HK-2 (cell line): ENCODE results near the gene TRMT1L.

Experiments used
- DNase-seq: peaks from one replicate; pipeline ENCODE4 v3.0.0-alpha.2; 2018; ENCODE audit not compliant: unreplicated experiment

TRMT1L gene

DNA sequence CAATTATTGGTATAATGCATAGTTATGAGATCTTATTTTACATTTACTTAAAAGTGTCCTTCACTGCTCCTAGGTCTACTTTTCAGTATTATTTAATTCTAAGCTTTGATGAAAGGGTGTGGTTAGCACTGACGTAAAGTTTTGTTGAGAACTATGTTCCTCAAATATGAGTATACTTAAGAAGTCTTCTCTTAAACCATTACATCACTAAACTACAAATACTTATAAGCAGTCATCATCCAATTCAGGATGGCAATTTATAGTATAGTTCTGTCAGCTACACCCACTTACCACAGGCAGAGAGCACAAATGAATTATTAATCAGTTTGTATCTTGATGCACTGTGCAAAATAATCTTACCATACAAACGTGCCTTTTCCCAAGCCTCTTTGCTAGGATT, 27.0 kb downstream of the TRMT1L start:
- no peak for DNase-seq

DNA sequence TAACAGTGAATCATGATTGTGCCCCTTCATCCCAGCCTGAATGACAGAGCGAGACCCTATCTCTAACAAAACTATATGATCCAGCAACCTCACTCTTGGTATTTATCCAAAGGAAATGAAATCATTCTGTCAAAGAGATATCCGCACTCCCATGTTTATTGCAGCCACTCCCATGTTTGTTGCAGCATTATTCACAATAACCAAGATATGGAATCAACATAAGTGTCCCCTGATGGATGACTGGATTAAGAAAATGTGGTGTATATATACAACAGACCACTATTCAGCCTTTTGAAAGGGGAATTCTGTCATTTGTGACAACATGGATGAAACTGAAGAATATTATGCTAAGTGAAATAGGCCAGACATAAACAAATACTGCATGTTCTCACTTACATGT, 44.4 kb downstream of the TRMT1L start:
- DNase-seq: no peak

- no peak for DNase-seq
These were observed 44.9 kb downstream of the TRMT1L start for GRCh38 chr1:185111873-185112272.

- no peak for DNase-seq
These were observed 46.6 kb downstream of the TRMT1L start for GRCh38 chr1:185110145-185110544.

GRCh38 chr1:185108321-185108720, 48.4 kb downstream of the TRMT1L start:
- DNase-seq: no peak

DNA sequence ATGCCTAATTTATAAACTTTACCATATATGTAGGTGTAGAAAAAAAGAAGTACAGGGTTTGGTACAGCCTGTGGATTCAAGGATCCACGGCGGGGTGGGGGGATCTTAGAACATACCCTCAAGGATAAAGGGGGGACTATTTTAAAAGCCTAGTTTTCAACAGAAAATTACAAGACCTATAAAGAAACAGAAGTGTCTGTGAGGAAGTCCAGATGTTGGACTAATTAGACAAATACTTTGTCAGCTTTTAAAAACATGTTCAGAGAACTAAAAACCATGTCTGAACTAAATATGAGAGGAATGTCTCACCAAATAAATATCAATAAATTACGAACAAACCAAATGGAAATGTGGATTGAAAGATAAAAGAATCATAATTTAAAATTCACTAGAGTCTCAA, 51.6 kb downstream of the TRMT1L start:
- DNase-seq: no peak

GRCh38 chr1:185104083-185104482, 52.7 kb downstream of the TRMT1L start:
- no peak for DNase-seq

DNA sequence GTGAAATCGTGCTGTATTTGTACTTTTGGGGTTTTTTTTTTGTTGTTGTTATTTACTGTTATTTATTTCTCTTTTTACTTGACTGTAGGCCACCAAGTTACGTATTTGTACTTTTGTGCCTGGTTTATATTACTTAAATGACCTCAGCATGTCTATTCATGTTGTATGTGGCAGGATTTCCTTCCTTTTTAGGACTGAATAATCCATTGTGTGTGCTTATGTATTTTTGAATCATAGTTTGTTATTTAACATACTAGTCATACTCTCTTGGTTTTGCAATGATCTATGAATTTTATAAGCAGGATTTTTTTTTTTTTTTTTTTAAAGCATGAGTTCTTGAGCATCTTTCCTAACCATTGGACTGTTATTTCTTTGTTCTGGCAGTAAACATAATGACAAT, 60.2 kb downstream of the TRMT1L start:
- no peak for DNase-seq

DNA sequence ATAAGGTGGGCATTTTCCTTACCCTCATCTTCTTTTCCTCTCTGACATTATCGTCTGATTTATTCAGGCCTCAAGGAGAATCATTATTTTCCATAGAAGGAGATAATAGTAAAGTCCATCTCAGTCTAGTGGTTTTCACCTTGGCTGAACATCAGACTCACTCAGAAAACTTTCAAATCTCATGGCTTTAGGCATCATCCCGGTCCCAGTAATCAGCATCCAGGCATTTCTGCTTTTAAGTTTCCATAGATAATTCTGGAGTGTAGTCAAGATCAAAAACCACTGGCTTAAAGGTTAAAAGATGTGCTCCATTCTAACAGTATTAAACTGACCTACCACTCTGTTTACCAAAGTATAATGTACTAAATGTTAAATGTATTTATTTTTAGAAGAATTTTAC, 62.0 kb downstream of the TRMT1L start:
- DNase-seq: no peak

DNA sequence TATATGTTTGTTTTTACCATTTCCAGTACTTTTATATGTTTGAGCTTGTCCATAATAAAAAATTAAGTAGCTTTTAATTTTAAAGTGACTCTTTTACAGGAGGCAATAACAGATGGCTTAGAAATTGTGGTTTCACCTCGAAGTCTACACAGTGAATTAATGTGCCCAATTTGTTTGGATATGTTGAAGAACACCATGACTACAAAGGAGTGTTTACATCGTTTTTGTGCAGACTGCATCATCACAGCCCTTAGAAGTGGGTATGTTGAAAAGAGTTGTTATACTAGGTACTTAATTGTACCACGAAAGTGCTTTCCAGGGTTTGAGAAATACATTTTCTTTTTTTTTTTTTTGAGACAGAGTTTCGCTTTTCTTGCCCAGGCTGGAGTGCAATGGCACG, 65.3 kb downstream of the TRMT1L start:
- no peak for DNase-seq

DNA sequence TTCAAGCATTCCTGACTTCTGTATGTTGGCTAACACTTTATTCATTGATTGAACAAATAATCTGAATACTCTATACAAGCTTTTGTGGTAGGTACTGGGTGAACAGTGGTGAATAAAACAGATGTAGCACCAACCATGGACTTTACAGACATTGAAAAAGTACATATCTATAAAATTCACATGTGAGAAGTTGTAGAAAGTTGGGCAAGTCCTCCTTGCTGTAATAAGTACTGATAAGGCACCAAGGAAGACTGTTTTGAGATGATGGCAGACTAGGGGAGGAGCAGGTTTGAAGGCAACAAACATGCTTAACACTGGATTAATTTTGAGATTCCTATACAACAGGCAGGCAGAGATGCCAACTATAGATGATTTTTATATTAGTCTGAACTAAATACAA, 69.0 kb downstream of the TRMT1L start:
- DNase-seq: no peak

DNA sequence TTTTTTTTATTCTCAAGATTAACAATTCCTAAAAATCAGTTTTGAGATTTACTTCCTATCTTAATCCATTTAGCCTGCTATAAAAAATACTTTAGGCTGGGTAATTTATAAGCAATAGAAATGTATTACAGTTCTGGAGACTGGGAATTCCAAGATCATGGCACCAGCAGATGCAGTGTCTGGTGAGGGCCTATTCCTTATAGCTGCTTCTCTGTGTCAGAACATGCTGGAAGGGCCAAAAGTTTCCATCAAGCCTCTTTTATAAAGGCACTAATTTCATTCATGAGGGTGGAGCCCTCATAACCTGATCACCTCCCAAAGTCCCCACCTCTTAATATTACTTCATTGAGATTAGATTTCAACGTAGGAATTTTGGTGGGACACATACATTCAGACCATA, 69.7 kb downstream of the TRMT1L start:
- DNase-seq: no peak

DNA sequence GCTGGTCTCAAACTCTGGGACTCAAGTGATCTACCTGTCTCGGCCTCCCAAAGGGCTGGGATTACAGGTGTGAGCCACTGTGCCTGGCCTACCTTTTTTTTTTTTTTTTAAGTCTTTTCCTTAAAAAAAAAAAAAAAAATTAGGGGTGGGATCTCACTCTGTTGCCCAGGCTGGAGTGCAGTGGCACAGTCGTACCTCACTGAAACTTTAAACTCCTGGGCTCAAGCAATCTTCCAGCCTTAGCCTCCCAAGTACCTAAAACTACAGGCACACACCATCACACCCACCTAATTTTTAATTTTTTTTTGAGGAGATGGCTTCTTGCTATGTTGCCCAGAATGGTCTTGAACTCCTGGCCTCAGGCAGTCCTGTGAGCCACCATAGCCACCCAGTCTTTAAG, 72.9 kb downstream of the TRMT1L start:
- DNase-seq: no peak

DNA sequence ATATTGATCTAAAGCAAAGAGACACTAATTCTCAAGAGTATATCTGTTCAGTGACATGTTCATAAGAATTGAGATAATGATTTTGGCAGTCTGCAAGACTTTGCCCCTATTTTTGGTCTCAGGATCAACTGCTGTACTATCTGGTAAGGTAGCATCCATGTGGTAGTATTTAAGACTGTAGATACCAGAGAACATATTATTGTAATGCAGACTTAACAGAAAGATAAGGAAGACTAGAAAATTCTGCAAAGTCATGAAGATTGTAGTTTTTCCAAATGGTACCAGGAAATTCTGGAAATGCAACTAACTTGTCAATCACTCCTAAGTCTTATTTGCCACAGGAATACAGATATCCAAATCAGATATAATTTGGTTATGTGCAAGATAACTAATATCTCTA, 76.3 kb downstream of the TRMT1L start:
- no peak for DNase-seq

- DNase-seq: no peak
These were observed 79.4 kb downstream of the TRMT1L start for GRCh38 chr1:185077374-185077773.

DNA sequence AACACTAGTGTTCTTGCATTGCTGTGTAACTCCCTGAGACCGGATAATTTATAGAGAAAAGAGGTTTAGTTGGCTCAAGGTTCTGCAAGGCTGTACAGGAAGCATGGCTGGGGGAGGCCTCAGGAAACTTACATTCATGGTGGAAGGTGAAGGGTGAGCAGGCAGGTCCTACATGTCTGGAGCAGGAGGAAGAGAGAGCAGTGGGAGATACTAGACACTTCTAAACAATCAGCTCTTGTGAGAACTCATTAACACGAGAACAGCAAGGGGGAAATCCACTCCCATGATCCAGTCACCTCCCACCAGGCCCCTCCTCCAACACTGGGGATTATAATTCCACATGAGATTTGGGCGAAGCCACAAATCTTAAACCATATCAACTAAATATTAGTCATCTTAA, 81.3 kb downstream of the TRMT1L start:
- no peak for DNase-seq

GRCh38 chr1:185074307-185074706, 82.4 kb downstream of the TRMT1L start:
- peak; percentile 51 for DNase-seq

GRCh38 chr1:185073725-185074124, 83.0 kb downstream of the TRMT1L start:
- peak; percentile 73 for DNase-seq

DNA sequence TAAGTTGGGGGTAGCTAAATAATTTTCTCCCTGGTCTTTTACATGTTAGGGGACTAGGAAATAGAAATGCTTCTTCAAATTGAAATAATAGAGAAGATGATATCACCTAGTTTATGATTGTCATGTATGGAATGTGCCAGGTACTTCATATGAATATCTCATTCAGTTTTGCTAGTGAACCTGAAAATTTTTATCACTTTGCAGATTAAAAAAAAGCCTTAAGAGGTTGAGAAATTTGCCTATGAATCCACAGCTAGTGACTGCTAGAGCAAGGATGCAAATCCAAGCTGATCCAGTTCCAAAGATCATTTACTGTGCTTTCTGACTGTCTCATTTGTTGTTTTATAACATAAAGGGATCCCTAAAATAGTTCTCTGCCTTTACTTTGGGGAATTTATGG, 86.7 kb downstream of the TRMT1L start:
- no peak for DNase-seq

DNA sequence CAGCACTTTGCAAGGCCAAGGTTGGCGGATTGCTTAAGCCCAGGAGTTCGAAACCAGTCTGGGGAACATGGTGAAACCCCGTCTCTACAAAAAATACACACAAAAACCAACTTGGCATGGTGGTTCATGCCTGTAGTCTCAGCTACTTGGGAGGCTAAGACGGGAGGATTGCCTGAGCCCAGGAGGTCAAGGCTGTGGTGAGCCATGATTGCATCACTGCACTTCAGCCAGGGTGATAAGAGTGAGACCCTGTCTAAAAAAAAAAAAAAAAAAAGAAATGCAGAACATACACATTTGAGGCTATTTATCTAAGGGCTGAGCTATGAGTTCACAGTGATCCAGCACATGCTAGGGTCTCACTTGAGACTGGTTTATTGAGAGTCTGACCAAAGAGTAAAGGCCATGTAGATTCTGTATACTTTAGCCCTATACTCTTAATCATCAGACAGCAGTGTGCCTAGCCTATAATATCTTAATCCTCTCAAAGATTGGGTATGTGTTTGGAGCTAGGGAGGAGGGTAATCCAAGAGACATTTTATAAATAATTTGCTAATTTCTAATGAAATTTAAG, 87.5 kb downstream of the TRMT1L start:
- DNase-seq: peak; percentile 24

DNA sequence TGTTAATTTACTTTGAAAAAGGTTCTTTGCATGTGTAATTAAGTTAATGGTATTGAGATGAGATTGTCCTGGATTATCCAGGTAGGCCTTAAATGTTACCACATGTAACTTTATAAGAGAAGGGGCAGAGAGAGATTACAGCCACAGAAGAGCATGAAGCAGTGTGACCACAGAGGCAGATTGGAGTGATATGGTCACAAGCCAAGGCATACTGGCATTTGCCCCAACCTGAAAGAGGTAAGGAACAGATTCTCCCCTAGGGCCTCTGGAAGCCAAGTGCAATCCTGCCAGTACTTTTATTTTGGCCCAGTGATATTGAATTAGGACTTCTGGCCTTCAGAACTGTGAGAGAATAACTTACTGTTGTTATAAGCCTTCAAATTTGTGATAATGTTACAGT, 88.4 kb downstream of the TRMT1L start:
- DNase-seq: no peak
